NCI-H1105 (cell line): ENCODE data around the gene P2RY12.

ENCODE experiments used
- DNase-seq: peaks from one replicate; lab custom pipeline; 2025; lab: John Stamatoyannopoulos, UW

The P2RY12 gene

DNA sequence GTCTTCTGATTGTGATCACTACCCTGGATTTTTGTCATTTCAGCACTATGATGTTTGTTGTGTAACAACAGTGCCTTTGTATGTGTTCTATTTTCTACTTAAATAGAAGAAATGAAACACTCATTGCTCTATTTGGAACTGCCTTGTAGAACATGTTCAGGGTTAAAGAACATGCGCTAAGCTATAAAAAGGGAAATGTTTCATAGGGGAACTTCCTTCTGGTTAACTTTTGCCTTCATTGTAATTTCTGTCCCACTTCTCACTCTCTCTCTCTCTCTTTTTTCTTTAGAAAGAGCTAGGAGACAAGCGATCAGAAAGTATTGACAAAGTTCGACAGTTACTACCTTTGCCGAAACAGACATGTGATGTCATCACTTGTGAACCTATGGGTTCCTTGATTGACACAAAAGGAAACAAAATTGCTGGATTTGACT lies at the start of gene P2RY12:
TSS of gene P2RY12 (minus strand) at position 13 of the 434 bp plus-strand sequence. CDS start 45,908 bp downstream, outside the sequence.
- DNase-seq: no peak

DNA sequence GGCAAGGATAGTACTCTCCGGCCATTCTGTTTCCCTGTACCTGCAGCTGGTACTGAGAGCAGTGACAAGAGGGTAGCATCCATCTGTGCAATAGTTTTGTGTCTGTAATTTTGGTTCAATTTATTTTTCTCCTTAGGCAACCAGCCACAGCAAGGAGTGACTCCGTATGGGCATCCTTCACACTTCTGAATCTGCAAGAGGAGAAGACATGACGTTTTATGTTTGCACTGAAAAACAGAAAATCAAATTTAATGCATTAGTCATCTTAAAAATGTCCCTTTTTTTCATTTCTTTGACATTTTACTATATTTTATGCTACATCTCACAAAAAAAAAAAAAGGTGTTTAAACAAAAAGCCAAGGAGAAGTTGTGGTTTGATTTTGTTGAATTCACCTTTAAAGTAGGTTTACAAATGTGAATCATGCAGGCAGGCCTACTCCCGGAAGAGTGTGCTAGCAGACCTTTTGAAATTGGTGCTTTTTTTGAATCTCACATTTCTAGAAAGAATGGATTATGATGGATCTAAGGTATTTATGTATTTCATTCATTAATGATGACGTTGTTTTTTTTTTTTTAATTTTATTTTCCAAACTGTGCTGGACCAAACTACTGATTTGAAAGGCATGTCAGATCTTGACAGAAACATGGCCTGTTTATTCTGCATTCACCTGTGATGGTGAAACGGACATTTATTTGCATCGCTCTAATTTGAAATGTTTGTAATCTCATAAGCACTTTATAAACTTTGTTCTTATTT lies 48.2 kb upstream of the P2RY12 start:
- DNase-seq: no peak

DNA sequence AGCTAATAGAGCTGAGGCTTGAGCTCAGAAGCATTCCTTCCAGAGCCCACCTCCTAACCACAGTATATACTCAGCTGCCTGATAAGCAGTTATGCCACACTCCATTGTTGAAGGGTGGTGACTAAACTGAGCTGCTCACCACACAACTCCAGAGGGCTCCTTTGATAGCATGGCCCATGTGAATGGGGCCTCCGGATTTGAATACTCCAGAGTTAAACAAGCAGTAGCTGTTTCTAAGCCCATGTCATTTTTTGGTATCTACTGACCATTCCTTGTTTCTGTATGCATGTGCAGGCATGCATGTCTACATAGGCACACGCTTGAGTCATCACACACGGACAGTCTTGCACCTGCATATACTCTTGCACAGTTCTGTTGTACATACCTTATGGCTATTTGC lies 47.4 kb upstream of the P2RY12 start:
- DNase-seq: no peak

DNA sequence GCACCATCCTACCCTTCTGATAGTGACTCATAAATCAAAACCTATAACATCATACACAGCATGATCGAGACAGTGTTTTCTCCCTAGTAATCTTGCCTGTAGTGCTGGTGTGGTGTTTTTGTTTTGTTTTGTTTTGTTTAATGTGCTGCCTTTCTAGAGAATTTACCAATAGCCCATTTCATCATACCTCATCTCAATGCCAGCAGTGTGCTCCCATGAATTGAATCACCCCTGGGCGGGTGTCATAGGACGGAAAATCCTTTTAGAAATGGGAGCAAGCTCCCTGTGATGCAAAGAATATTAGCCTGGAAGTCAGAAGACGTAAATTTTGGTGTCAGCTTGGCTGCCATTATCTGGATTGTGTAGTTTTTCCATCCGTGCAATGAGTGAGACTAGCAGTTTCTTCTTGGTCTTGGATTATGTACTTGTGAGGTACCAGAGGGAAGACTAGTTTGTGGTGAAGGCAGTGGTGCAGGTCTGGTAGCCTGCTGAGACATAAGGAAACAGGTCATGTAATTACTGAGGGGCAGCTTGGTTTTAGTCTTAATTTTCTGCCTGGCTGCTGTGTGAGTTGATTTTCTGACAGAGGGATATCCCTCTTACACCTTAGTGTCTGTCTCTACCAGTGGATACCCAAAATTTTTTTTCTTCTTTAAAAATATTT lies 46.4 kb upstream of the P2RY12 start:
- DNase-seq: no peak

DNA sequence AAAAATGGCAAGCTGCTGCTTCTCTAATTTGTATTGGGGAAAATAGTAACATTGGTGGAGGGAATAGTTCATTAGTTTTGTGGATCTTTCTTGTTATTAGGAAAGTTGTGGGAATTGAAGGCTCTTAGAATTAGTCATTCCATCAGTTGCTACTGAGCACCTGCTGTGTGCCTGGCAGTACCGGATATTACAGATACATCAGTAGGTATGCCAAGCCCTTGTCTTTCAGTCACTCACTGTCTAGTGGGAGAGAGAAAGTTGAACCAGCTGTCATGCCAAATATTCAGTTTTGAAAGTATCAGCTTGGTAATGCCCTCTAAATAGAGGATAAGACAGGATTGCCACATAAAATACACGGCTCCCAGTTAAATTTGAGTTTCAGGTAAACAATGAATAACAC lies 43.8 kb upstream of the P2RY12 start:
- DNase-seq: no peak

DNA sequence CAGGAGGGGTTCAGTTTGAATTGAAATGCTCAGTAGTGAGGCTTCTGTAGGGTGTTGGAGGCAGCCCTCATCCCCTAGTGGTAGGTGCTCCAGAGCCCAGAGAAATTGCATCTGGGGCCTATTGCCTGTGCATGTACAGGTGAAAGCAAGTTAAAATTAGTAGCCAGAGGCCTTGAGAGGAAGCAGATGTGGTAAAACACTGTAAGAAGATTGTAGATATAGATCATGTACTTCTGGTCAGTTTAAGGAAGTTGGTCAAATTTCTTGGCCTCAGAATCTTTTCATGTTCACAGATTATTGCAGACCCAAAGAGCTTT lies 41.7 kb upstream of the P2RY12 start:
- no peak for DNase-seq

DNA sequence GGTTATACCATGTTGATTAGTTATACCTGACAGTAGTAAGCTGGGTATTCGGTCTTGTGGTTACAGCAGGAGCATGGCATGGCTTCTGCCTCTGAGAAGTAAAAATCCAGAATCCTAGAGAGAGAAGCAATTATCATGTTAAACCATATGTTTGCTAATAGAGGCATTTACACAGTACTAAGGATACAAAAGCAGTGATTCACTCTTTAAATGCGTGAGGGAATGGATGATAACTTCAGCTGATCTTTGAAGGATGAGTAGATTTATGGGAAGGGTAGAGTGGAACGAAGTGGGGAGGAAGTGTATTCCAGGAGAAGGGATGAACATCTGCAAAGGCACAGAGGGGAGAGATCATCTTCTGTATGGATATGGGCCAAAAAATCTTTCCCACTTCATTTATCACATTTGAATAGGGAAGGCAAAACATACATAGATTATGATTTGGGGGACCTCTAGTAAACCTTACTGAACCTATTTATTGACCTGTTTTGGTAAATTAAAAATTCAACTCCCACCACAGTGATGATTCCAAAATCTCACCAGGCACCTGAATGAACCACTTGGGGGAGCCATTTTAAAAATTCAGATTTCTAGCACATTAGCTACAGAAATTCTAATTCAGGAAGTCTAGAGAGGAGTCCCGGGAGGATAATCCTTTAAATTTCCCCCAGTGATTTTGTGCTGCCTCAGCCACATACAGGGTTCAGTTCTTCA lies 41.2 kb upstream of the P2RY12 start:
- no peak for DNase-seq

DNA sequence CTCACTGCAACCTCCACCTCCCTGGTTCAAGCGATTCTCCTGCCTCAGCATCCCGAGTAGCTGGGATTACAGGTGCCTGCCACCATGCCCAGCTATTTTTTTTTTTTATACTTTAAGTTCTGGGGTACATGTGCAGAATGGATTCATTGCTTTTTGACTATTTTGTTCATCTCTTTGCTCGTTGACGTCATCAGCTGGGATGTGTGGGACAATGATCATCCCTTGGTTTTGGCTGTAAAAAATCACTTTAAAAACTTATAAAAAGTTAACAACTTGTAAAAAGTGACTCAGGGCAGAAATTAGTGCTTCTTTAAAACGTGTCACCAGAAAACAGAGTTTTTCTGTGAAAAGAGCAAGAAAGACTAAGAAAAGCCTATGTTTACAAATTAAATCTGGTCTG lies 38.5 kb upstream of the P2RY12 start:
- DNase-seq: no peak

DNA sequence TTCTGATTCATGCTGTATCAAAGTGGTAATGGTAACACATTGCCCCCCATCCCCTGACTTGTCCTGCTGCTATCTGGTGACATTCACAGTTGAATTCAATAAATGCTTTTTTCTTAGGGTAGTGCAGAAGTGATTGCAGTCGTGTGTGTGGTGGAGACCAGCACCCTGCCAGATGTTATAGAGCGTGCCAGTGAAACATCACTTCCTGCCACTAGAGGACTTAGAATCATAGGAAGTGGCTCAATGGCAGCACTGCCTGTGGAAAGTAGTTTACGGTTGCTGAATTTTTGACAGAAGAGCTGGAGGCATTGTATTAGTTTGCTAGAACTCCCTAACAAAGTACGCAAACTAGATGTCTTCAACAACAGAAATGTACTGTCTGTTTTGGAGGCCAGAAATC lies 37.4 kb upstream of the P2RY12 start:
- DNase-seq: no peak

DNA sequence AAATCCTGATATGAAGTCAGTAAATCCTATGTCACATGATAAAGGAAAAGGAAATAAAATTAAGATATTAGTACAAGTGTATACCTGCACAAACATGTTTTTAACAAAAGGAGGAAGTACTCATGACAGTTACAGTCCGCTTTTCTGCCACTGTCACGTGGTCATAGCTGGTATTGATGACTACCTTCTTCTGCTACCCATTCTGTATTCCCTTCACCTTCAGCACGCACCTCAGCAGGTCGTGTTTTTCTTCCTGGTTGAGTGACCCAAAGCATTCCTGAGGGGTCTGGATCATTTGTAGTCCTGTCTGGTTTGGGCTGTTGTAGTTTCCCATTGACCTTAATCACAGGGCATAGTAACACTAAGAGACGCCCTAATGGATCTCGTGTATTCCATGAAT lies 35.3 kb upstream of the P2RY12 start:
- DNase-seq: no peak

DNA sequence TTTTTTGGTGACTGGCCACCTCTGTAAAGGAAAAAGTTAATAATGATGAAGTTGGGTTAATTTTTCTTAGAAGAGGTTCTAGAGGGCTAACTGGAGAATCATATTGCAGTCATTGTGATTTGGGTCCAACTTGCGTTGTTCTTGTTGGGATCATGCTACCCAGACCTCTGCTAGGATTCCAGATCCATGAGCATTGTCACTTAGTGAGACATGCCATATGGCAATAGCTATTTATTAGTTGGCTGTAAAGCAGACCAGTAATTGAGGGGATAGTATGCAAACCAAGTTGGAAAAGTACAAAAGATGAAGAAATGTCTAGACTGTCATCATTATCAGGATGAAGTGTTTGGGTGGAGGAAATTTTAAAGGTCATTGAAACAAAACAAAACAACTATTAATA lies 30.7 kb upstream of the P2RY12 start:
- DNase-seq: no peak

DNA sequence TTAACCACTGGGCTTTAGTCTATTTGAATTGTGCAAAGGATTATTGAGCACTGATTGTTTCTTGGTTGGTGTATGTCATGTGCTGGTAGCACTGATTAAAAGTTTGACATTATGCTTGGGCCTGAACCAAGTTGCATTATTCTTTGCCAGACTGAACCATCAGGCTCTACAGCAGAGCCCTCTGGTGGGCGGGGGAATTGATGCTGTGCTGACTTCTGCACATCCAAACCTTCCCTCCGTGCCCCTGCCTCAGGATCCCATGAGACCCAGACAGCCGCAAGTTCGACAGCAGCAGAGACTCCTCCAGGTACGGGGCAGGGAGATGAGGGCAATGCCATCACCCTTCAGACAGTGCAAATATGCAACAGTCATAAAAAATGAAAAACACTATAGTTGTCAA lies 28.4 kb upstream of the P2RY12 start:
- DNase-seq: no peak

DNA sequence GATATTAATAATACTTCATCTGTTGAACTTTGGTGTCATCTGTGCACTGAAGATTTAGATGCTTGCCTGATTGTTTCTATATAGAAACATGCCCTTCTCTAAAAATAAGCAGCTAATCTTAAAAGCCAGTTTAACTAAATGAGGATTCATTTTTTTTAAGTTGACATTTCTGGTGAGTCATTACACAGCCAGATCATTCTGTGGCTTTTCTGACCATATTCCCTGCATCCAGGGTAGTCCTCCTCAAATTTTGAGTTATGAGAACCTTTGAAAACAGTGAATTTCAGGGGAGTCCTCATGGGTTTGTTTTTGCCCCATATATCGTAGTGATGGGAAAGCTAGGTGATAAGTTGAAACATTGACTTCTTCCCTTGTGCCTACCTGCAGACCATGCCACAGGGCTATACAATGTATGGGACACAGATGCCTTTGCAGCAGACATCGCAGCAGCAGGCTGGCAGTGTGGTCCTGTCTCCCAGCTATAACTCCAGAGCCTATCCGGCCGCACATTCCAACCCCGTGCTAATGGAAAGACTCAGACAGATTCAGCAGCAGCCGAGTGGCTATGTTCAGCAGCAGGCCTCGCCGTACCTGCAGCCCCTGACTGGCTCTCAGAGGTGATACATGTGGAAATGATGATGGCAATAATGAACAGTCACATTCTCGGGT lies 26.5 kb upstream of the P2RY12 start:
- DNase-seq: no peak

DNA sequence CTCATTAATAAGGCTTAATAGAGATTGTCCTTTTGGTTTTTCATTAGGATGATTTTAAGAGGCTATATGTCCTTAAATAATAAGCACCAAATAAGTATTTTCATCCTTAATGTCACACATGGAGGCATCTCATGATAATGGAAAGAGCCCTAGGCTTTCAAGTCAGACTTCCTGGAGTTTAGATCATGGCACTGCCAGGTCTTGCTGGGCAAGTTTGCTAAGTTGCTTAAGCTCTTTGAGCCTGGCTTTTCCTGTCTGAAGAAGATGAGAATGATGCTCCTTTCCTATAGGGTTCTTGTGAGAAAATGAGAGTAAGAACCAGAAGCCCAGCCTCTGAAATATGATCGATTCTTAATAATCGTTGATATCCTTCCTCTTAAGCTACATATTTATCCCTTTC lies 23.4 kb upstream of the P2RY12 start:
- no peak for DNase-seq

DNA sequence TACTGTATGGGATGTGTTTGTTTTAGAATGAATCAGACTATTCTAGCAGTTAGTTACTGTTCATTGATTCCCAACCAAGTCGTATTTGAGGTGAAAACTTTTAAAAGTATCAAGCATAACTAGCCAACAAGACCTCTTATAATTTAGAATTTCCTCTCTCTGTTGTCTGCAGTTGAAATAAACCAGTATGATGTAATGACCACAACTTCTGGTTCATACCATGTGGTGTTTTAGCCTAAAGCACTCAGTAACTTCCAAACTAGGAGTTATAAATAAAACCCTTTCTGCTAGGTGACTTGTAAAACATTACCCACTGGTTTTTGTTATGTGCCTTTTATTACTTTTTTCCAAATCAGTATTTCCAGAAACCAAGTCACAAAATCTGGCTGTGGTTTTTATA lies 19.8 kb upstream of the P2RY12 start:
- no peak for DNase-seq

DNA sequence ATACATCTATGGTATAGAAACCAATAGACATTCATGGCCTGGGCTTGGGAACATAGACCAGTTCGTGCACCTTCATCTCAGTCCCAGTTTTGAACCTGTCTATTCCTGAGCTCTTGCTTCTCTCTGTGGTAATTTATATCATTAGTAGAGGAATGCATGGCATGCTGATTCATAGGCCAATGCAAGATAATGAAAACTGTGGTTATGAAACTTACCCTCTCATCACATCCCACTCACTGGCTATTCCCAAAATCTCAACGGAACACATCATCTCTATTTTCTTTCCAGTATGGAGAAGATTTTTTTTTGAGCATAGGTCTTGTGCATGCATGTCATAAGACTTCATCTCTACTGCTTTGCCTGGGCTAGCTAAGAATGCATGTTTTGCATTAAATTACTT lies 18.7 kb upstream of the P2RY12 start:
- no peak for DNase-seq

DNA sequence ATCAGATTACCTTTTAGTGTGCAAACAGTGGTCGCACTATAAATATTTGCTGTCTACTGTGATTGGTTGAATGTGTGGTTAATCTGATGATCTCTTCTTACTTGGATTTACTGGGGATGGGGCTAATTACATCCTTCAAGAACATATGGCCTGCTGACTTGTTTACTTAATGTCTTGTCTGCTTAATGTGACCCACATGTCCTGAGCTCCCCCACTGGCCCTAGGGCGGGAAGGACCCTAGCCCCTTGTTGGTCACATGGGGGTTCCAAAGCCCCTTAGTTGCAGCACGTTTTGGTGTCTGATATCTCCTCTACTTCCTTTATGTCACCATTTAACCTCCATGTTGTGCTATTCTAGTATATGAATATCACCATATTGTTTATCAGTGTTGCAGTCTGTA lies 17.8 kb upstream of the P2RY12 start:
- DNase-seq: no peak

DNA sequence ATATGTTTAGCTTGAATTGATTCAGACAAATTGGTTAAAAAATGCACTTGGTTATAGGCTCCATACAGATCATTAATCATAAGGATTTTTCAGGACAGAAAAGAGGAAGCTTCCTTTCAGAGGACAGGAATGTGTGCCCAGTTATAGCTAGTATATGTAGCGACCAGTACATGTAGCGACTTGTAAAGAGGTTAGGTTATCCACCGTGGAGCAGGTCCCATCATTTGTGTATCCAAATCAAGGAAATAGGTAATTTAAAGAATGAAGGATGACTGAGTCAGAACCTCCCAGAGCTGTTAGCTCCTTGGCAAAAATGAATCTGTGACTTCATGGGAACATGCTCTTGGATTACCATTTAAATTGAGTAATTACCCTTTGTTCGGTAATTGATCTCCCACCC lies 15.8 kb upstream of the P2RY12 start:
- no peak for DNase-seq

DNA sequence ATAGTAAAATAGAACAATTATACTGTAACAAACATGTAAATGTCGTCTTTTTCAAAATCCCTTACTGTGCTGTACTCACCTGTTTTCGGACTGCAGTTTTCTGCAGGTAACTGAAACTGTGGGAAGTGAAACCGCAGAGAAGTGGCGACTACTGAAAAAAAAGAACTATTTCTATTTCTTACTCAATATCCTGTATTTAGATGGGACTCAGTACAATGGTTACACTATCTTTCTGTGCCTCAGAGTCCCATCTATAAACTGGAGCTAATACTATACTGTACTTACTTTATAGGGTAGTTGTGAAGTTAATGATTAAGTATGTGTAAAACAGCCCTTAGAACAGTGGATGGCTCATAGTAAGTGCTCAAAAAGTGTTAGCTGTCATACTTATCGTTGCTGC lies 14.3 kb upstream of the P2RY12 start:
- DNase-seq: no peak

DNA sequence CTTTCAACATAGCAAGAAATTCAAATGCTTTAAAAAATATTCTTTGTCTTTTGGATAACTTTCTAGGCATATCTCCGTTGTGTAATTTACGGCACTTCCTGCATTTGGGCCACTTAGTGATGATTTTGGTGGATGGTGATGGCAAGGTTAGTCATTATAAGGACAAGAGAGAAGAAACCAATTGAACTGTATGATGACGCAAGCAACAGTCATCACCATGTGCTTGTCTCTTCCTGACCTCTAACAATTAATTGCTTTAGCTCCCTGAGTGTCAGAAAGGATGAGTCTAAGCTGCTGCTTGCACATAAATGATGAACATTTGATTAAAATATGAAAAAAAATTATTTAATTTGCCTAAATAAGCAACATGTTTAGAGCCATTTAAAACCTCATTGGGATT lies 11.3 kb upstream of the P2RY12 start:
- no peak for DNase-seq

DNA sequence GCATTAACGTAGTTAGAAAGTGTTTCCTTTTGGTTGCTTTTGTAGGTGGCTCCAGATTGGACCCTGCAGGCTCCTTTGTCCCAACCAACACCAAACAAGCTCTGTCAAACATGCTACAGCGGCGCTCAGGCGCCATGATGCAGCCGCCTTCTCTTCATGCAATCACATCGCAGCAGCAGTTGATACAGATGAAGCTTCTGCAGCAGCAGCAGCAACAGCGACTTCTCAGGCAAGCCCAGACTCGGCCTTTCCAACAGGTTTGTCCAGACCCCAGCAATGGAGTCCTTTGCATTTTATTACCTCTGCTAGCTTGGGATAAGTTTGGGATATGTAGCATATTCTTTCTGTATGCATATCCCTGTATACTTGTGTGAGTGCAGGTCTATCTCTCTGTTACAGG lies 10.1 kb upstream of the P2RY12 start:
- DNase-seq: no peak

DNA sequence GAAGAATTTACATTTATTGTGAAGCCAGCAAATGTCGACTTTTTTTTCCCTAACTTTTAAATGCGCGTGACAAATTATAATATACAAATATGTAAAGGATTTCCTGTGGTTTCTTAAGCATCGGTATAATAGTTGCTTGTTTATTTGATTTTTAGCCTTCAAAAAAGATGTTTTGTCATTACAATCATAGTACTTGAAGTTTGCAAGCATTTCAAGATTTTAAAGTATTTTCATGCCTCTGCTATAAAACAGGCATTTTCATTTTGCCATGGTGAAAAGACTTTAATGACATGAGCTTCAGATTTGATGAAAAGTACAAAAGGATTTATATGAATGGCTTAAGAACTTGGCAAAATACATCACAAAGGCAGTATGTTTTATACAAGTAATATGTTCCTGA lies 9.4 kb upstream of the P2RY12 start:
- DNase-seq: no peak
